ENCODE results near the gene C10orf105.
A peak's percentile ranks its signal among the peaks of the same experiment; 100 is the strongest.

C10orf105 gene

GRCh38 chr10:71708897-71709882 is 10.4 kb downstream of the C10orf105 start:
- peak; percentile 55 for DNase-seq (ENCODE audit: low spot score)
- TF ChIP-seq CTCF (IDR thresholded peaks at IDR 0.05; ENCODE audit: extremely low read depth, missing control alignments), result no peak

GRCh38 chr10:71708301-71708703 is 11.3 kb downstream of the C10orf105 start:
- peak; percentile 79 for DNase-seq (ENCODE audit: low spot score)
- peak; percentile 86 for TF ChIP-seq CTCF (IDR thresholded peaks at IDR 0.05; ENCODE audit: extremely low read depth, missing control alignments)

DNA sequence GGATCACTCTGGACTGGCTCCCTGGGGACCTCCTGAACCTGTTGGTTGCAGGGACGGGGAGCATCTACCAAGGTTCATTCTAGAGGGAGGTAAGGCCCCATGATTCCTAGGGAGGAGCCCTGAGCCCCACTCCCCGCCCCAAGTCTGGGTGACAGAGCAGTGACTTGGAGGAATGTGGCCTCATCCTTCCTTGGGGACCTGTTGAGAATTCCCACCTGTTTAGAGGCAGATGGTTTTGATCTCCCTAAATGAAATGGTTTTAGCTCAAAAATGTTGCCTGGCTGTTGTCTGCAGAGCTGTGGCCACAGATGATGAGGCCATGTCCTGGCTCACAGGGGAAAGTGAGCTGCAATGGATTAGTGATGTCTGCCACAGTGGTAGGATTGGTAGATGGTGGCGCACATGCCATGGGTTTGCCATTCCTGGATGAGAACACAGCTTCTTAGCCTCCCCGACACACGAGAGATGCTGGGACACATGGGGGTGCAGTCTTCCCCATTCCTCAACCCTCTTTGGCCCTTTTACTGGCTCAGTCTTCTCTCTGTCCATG is 12.3 kb downstream of the C10orf105 start:
- DNase-seq (ENCODE audit: low spot score), result no peak
- TF ChIP-seq CTCF (IDR thresholded peaks at IDR 0.05; ENCODE audit: extremely low read depth, missing control alignments), result no peak

DNA sequence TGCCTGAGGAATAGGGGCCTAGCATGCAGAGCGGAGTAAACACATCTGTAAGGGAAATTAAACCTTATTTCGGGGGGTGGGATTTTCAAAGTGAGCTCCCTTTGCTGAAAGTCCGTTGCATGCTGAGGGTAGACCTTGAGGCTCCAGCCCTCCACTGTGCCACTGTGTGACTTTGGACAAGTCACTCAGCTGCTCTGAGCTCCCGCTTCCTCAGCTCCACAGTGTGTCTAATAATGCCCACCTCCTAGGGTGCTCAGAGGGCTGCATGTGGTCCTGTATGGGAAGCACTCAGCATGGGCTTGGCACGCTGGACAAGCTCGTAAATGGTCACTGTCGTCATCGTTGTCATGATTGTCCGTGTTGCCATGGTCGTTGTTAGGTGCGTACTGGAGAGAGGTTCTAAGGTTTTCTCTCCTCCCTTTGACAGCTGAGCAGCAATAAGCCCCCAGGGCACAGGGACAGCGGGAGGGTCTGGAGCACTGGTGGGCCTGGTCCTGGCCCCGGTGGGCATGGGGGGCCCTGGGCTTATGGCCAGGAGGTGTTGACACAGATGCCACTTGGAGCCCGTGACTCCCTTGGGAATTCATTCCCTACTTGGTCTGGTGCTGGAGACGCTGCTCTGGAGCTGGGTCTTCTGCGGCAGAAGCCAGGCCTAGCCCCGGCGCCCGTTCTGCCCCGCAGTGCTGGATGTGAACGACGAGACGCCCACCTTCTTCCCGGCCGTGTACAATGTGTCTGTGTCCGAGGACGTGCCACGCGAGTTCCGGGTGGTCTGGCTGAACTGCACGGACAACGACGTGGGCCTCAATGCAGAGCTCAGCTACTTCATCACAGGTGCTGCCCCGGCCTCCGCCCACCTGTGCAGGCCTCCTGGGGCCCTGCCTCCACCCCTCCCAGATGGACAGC is 13.1 kb downstream of the C10orf105 start:
- no peak for TF ChIP-seq CTCF (IDR thresholded peaks at IDR 0.05; ENCODE audit: extremely low read depth, missing control alignments)
- no peak for DNase-seq (ENCODE audit: low spot score)

DNA sequence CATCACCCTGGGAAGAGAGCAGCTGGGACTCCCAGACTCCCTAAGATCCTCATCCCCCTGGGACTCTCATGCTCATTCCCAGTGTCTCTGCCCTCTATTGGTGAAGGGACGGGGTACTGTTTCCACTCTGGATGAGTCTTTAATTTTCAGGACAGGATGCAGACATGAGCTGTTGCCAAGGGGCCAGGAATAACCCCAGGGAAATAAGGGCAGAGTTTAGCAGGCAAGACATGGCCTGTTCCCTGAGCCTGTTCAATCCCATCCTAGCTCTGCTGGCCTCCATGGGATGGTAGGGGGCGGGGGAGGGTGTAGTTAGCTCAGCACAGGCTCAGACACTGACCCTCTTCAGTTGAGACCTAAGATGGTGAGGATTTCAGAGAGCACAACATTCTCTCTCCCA is 14.0 kb downstream of the C10orf105 start:
- no peak for DNase-seq (ENCODE audit: low spot score)

GRCh38 chr10:71704816-71705215 is 14.8 kb downstream of the C10orf105 start:
- DNase-seq (ENCODE audit: low spot score), result no peak
- TF ChIP-seq CTCF (IDR thresholded peaks at IDR 0.05; ENCODE audit: extremely low read depth, missing control alignments), result no peak

More for the DNA sequence above, 14.0 kb downstream of the C10orf105 start:
- no peak for TF ChIP-seq CTCF (IDR thresholded peaks at IDR 0.05; ENCODE audit: extremely low read depth, missing control alignments)

Data from GM20000 (cell line).